H1 (cell line): ENCODE measurements around the gene GRIK4. TPM values are rescaled to one million over a fixed set of nuclear protein-coding genes. Genes with fewer than 3 reads are reported as not detected.

Experiments
- CTCF ChIA-PET: fragments of 300-600 bp; sonication (Branson Sonifier 250); formaldehyde crosslinking; loops from one replicate; lab custom pipeline; 2021; ENCODE audit not compliant: partially characterized antibody; lab: Charles Lee
- POLR2A ChIA-PET: fragments of 300-600 bp; sonication (Branson Sonifier 250); formaldehyde crosslinking; loops from one replicate; lab custom pipeline; 2021; ENCODE audit warnings: inconsistent platforms; ENCODE audit not compliant: partially characterized antibody; lab: Charles Lee
- DNase-seq, 2 experiments: peaks; one replicate each; pipeline versions ENCODE4 v3.0.0 to v3.0.0-alpha.2; 2010 to 2022; ENCODE audit warnings: low spot score in 2 of 2, low read depth in 1 of 2, mixed read lengths in 1 of 2
- FAIRE-seq: peaks from 2 replicates; lab custom pipeline; 2011; peaks lifted over from hg19 to GRCh38; lab: Jason Lieb, UNC
- H2AFZ ChIP-seq: 2 replicates; pipeline ENCODE4 v1.8.1; 2012; ENCODE audit warnings: low read length, inconsistent platforms
- H2AK5ac ChIP-seq: 2 replicates; pipeline ENCODE4 v1.6.1; 2013; ENCODE audit warnings: low read depth, low read length
- H2BK120ac ChIP-seq: replicated peaks from 2 replicates; pipeline ENCODE3; 2013; ENCODE audit warnings: low read depth, low read length, inconsistent platforms
- H2BK12ac ChIP-seq: 2 replicates; pipeline ENCODE4 v1.6.1; 2013; ENCODE audit warnings: low read depth, low read length
- H2BK15ac ChIP-seq: 2 replicates; pipeline ENCODE4 v1.6.1; 2013; ENCODE audit warnings: low read length
- H2BK20ac ChIP-seq: 2 replicates; pipeline ENCODE4 v1.6.1; 2013; ENCODE audit warnings: low read length
- H2BK5ac ChIP-seq: 2 replicates; pipeline ENCODE4 v1.6.1; 2013; ENCODE audit warnings: low read depth, low read length
- H3K14ac ChIP-seq: 2 replicates; pipeline ENCODE4 v1.6.1; 2013; ENCODE audit warnings: inconsistent platforms; ENCODE audit not compliant: insufficient read length
- H3K18ac ChIP-seq: 2 replicates; pipeline ENCODE4 v1.6.1; 2013; ENCODE audit warnings: low read length; ENCODE audit errors: extremely low read depth
- H3K23ac ChIP-seq: 2 replicates; pipeline ENCODE4 v1.6.1; 2013; ENCODE audit warnings: inconsistent platforms; ENCODE audit not compliant: insufficient read length
- H3K23me2 ChIP-seq: 2 replicates; pipeline ENCODE4 v1.6.1; 2013; ENCODE audit warnings: low read depth, low read length
- H3K27ac ChIP-seq: 2 replicates; pipeline ENCODE4 v1.6.1; 2011; ENCODE audit warnings: low read depth, low read length, inconsistent platforms
- H3K27me3 ChIP-seq, 4 experiments: replicated peaks in 1 of 4; 1 replicate in 1 of 4; 2 replicates in 3 of 4; pipeline versions ENCODE4 v1.6.1 to v1.8.1; 2011 to 2013; ENCODE audit warnings: low read length in 3 of 4, mild to moderate bottlenecking in 3 of 4, inconsistent platforms in 2 of 4, mixed read lengths in 2 of 4, moderate library complexity in 1 of 4; ENCODE audit not compliant: control insufficient read depth in 3 of 4, insufficient read depth in 3 of 4; ENCODE audit errors: extremely low read depth in 1 of 4
- H3K36me3 ChIP-seq, 4 experiments: 2 replicates each; pipeline versions ENCODE4 v1.6.1 to v1.8.1; 2011 to 2013; ENCODE audit warnings: mild to moderate bottlenecking in 4 of 4, low read length in 3 of 4, moderate library complexity in 2 of 4, control low read depth in 1 of 4, inconsistent platforms in 1 of 4; ENCODE audit not compliant: insufficient read depth in 4 of 4, control insufficient read depth in 2 of 4
- H3K4ac ChIP-seq: replicated peaks from 2 replicates; pipeline ENCODE3; 2013; ENCODE audit warnings: low read length, low read depth, mixed read lengths, inconsistent platforms; ENCODE audit not compliant: insufficient read length
- H3K4me1 ChIP-seq, 4 experiments: replicated peaks in 1 of 4; 1 replicate in 1 of 4; 2 replicates in 3 of 4; pipeline versions ENCODE4 v1.6.1 to v1.8.1; 2011 to 2013; ENCODE audit warnings: low read length in 3 of 4, inconsistent platforms in 2 of 4, mixed read lengths in 1 of 4; ENCODE audit not compliant: insufficient read depth in 4 of 4, control insufficient read depth in 3 of 4
- H3K4me2 ChIP-seq, 2 experiments: 2 replicates each; pipeline versions ENCODE4 v1.6.1 to v1.8.1; 2011 to 2013; ENCODE audit warnings: low read depth in 2 of 2, low read length in 2 of 2, control low read depth in 1 of 2, inconsistent platforms in 1 of 2, mild to moderate bottlenecking in 1 of 2; ENCODE audit not compliant: insufficient read depth in 1 of 2
- H3K4me3 ChIP-seq, 4 experiments: fragments of 200-600, 300-600 bp in 1 of 4; sonication (generic), shearing (Covaris generic), sonication (Bioruptor Twin) in 1 of 4; 2 replicates each; pipeline versions ENCODE4 v1.5.1 to v1.8.1; 2011 to 2016; ENCODE audit warnings: low read length in 4 of 4, low read depth in 3 of 4, control low read depth in 2 of 4, inconsistent platforms in 2 of 4, mild to moderate bottlenecking in 2 of 4, mixed read lengths in 1 of 4, moderate library complexity in 1 of 4; ENCODE audit not compliant: insufficient read depth in 2 of 4; ENCODE audit errors: extremely low read depth in 1 of 4
- H3K56ac ChIP-seq: replicated peaks from 2 replicates; pipeline ENCODE3; 2013; ENCODE audit warnings: low read depth, mild to moderate bottlenecking, mixed read lengths, low read length, inconsistent platforms; ENCODE audit not compliant: insufficient read length
- H3K79me1 ChIP-seq: 2 replicates; pipeline ENCODE4 v1.6.1; 2013; ENCODE audit warnings: low read depth, low read length, control low read depth
- H3K79me2 ChIP-seq, 2 experiments: 2 replicates each; pipeline versions ENCODE4 v1.6.1 to v1.8.1; 2012 to 2013; ENCODE audit warnings: low read length in 2 of 2, mild to moderate bottlenecking in 2 of 2, inconsistent platforms in 1 of 2; ENCODE audit not compliant: insufficient read depth in 2 of 2, control insufficient read depth in 1 of 2
- H3K9ac ChIP-seq, 4 experiments: replicated peaks in 1 of 4; 1 replicate in 1 of 4; 2 replicates in 3 of 4; pipeline versions ENCODE4 v1.6.1 to v1.8.1; 2011 to 2013; ENCODE audit warnings: low read depth in 3 of 4, low read length in 3 of 4, control low read depth in 2 of 4, mild to moderate bottlenecking in 2 of 4, moderate library complexity in 2 of 4, inconsistent platforms in 1 of 4; ENCODE audit errors: extremely low read depth in 1 of 4
- H3K9me3 ChIP-seq, 2 experiments: 2 replicates each; pipeline versions ENCODE4 v1.6.1 to v1.8.1; 2012 to 2013; ENCODE audit warnings: mild to moderate bottlenecking in 2 of 2, moderate library complexity in 2 of 2, control low read depth in 1 of 2, inconsistent platforms in 1 of 2, low read depth in 1 of 2, low read length in 1 of 2, mixed read lengths in 1 of 2; ENCODE audit not compliant: insufficient read depth in 2 of 2
- H4K20me1 ChIP-seq, 2 experiments: replicated peaks in 1 of 2; 2 replicates each; pipeline versions ENCODE3 to v1.8.1; 2011 to 2013; ENCODE audit warnings: inconsistent platforms in 2 of 2, low read length in 2 of 2, mild to moderate bottlenecking in 1 of 2; ENCODE audit not compliant: insufficient read depth in 2 of 2, control insufficient read depth in 1 of 2
- H4K5ac ChIP-seq: 2 replicates; pipeline ENCODE4 v1.6.1; 2013; ENCODE audit warnings: low read length, low read depth, mixed read lengths, inconsistent platforms; ENCODE audit not compliant: insufficient read length
- H4K8ac ChIP-seq: 2 replicates; pipeline ENCODE4 v1.8.0; 2013; ENCODE audit warnings: mild to moderate bottlenecking, moderate library complexity, low read length, inconsistent platforms; ENCODE audit not compliant: insufficient read depth; ENCODE audit errors: extremely low read depth
- H4K91ac ChIP-seq: replicated peaks from 2 replicates; pipeline ENCODE3; 2013; ENCODE audit warnings: low read length, mixed read lengths, inconsistent platforms; ENCODE audit not compliant: insufficient read length
- ATF2 ChIP-seq: IDR thresholded peaks from 2 replicates; pipeline ENCODE4 v1.6.1; 2012; ENCODE audit warnings: low read length, inconsistent platforms
- BRCA1 ChIP-seq: IDR thresholded peaks from 2 replicates; pipeline ENCODE4 v1.6.1; 2012; ENCODE audit warnings: low read depth, low read length, improper control_type of control experiment
- CHD1 ChIP-seq: IDR thresholded peaks from 2 replicates; pipeline ENCODE4 v1.6.1; 2012; ENCODE audit warnings: low read depth, low read length, improper control_type of control experiment
- EP300 ChIP-seq, 2 experiments: IDR thresholded peaks; 1 replicate in 1 of 2; 2 replicates in 1 of 2; pipeline ENCODE4 v1.6.1; 2011 to 2012; ENCODE audit warnings: low read depth in 2 of 2, low read length in 2 of 2, mild to moderate bottlenecking in 2 of 2, borderline replicate concordance in 1 of 2, inconsistent platforms in 1 of 2, moderate library complexity in 1 of 2
- GABPA ChIP-seq: IDR thresholded peaks from 2 replicates; pipeline ENCODE4 v1.6.1; 2011; ENCODE audit warnings: mild to moderate bottlenecking, low read length, moderate library complexity, borderline replicate concordance; ENCODE audit not compliant: insufficient read depth
- KDM1A ChIP-seq: fragments of 200-600, 300-600 bp; sonication (generic); IDR thresholded peaks from 2 replicates; pipeline ENCODE4 v1.7.1; 2016; ENCODE audit warnings: mild to moderate bottlenecking, low read length, borderline replicate concordance
- KDM4A ChIP-seq: IDR thresholded peaks from one replicate; pipeline ENCODE4 v1.7.1; 2012; ENCODE audit warnings: low read depth, mild to moderate bottlenecking, moderate library complexity, low read length, inconsistent platforms; ENCODE audit not compliant: severe bottlenecking
- MAX ChIP-seq: IDR thresholded peaks from 2 replicates; pipeline ENCODE4 v1.6.1; 2012; ENCODE audit warnings: inconsistent platforms
- NRF1 ChIP-seq: IDR thresholded peaks from 2 replicates; pipeline ENCODE4 v1.6.1; 2011; ENCODE audit warnings: mild to moderate bottlenecking, low read depth, low read length, improper control_type of control experiment
- POLR2AphosphoS5 ChIP-seq: IDR thresholded peaks from 2 replicates; pipeline ENCODE4 v1.6.1; 2011; ENCODE audit warnings: low read depth, low read length
- SIN3A ChIP-seq, 2 experiments: IDR thresholded peaks in 1 of 2; conservative IDR thresholded peaks in 1 of 2; 2 replicates each; pipeline ENCODE4 v1.6.1; 2011 to 2012; ENCODE audit warnings: low read length in 2 of 2, improper control_type of control experiment in 1 of 2, low read depth in 1 of 2, mild to moderate bottlenecking in 1 of 2
- SP2 ChIP-seq: IDR thresholded peaks from 2 replicates; pipeline ENCODE4 v1.6.1; 2012; ENCODE audit warnings: mild to moderate bottlenecking, low read length, inconsistent platforms
- WGBS, 2 experiments: shearing (Covaris generic) in 1 of 2; methylation state at CpG; one replicate each; pipeline versions ENCODE4 v1.1.6 to v1.1.7; 2013 to 2015; ENCODE audit warnings: low lambda C conversion rate in 2 of 2, mixed read lengths in 2 of 2, inconsistent platforms in 1 of 2, low coverage in 1 of 2, missing lambda C conversion rate in 1 of 2; ENCODE audit not compliant: insufficient replicate concordance in 2 of 2, insufficient coverage in 1 of 2, insufficient read length in 1 of 2; ENCODE audit errors: extremely low coverage in 1 of 2, missing lambda C conversion rate in 1 of 2; 5-methylcytosine and 5-hydroxymethylcytosine counted together
- polyA plus RNA-seq, 7 experiments: library from polyadenylated mRNA; depleted of rRNA in 3 of 7; stranded (reverse) in 5 of 7; unstranded in 2 of 7; fragments of >200 nt in 5 of 7; fragments of 200-250 nt in 2 of 7; gene quantifications; 1 replicate in 5 of 7; 2 replicates in 1 of 7; 4 replicates in 1 of 7; pipeline versions ENCODE4 v1.2.1 to v1.2.3, GENCODE V29; 2011 to 2013; ENCODE audit warnings: missing spikeins in 2 of 7, mixed read lengths in 2 of 7
- total RNA-seq: library from RNA; stranded (reverse); fragmentation: NEBNext Ultra II Directional; extraction: Animal tissue kit (Norgen Biotek cat#: 25700); gene quantifications from 2 replicates; pipeline ENCODE4 v1.2.1, GENCODE V29; 2021

The GRIK4 gene
- total and polyA plus RNA-seq, 2 of the 8 experiments (the other 6 are each of a cell fraction or from before 2014, with no cell fraction given) = 1.2 to 2.9 TPM

GRCh38 chr11:120871194-120871593, 359.6 kb downstream of the GRIK4 start:
- WGBS, 2 experiments = 88% methylated on average over 6 of the region's 6 CpGs; no CpG with 5 or more reads in 1 of the 2 experiments
- no peak overlapping the region for H2BK120ac ChIP-seq
- H3K23me2 ChIP-seq = peaks cover 4% of the 10 kb centered on the region; the same call in 1 of the 2 replicates
- 0 out of 2 replicates have a peak overlapping the region, but pooled peaks have one; percentile 53 for H2AK5ac ChIP-seq
- H2BK15ac ChIP-seq = no peak overlapping the region
- H2BK5ac ChIP-seq = no peak overlapping the region
- no peak overlapping the region for H3K14ac ChIP-seq
- no peak overlapping the region for H3K4ac ChIP-seq
- no peaks in the 10 kb centered on the region for H3K79me1 ChIP-seq
- no peak overlapping the region for H3K4me2 ChIP-seq
- POLR2A ChIA-PET = no interaction called here
- no peak overlapping the region for H4K8ac ChIP-seq
- H4K91ac ChIP-seq = no peak overlapping the region
- no peaks in the 10 kb centered on the region; a peak in 1 of 7 replicates for H3K27me3 ChIP-seq
- H3K36me3 ChIP-seq = 0 out of 8 replicates have a peak, but pooled peaks cover 0 to 4% (median 0%) of the 10 kb centered on the region in 4 experiments
- H3K9ac ChIP-seq = no peak overlapping the region
- H2AFZ ChIP-seq = no peak overlapping the region
- no peak overlapping the region for H2BK20ac ChIP-seq
- no peak overlapping the region for H3K56ac ChIP-seq
- H3K9me3 ChIP-seq = no peaks in the 10 kb centered on the region
- no peaks in the 10 kb centered on the region for H3K79me2 ChIP-seq
- FAIRE-seq (no peak), DNase-seq (no peak)
- peaks cover 0 to 3% of the 10 kb centered on the region in 2 experiments for H4K20me1 ChIP-seq
- CTCF ChIA-PET = interaction anchor here (1.2 to 1.6 kb wide), 3 partner anchors 58 to 64 kb away, joined by 3 to 4 read pairs (median 4); no protein-coding TSS in a partner anchor
- no peak overlapping the region for H3K23ac ChIP-seq
- H3K4me3 ChIP-seq = no peak overlapping the region
- no peak overlapping the region for H4K5ac ChIP-seq
- no peak overlapping the region for H3K27ac ChIP-seq
- no peak overlapping the region for H3K18ac ChIP-seq
- H3K4me1 ChIP-seq = no peaks in the 10 kb centered on the region; a peak in 1 of 7 replicates
- no peak overlapping the region for H2BK12ac ChIP-seq
- no peak for TF ChIP-seq KDM1A
- TF ChIP-seq MAX = no peak
- TF ChIP-seq NRF1 = no peak
- no peak for TF ChIP-seq SIN3A (conservative IDR thresholded peaks at IDR 0.05 in 1 of 2, IDR thresholded peaks at IDR 0.05 in 1 of 2; ENCODE audit: low read depth in 1 of 2, low read length in 2 of 2)
- no peak for TF ChIP-seq SP2
- no peak for TF ChIP-seq BRCA1
- TF ChIP-seq GABPA = no peak
- TF ChIP-seq CHD1 = no peak
- no peak for TF ChIP-seq KDM4A
- TF ChIP-seq POLR2AphosphoS5 = no peak
- no peak for TF ChIP-seq EP300 (IDR thresholded peaks at IDR 0.05; ENCODE audit: borderline replicate concordance in 1 of 2, low read depth in 2 of 2, low read length in 2 of 2)
- TF ChIP-seq ATF2 = no peak
